ENCODE results near the gene CPA4.

DNA sequence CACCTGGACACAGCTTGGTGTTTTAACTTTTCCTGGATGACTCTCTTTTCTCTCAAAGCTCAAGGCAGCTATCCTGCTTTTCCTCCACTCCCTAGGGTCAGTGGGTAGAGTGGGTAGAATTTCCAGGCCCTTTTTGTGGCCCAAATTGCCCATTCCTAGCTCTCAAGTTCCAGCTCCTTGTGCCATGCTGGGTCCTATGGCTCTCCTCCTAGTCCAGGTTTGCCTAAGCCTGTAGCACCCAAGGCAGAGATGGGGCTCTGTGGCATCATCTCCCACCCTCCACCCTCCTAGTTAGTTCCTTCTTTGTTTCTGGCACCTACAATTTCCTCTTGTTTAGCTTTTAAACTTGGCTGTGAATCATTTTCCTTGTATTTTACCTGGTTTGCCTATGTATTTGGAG, 9.7 kb downstream of the CPA4 start:
- TF ChIP-seq, protein P1, sequence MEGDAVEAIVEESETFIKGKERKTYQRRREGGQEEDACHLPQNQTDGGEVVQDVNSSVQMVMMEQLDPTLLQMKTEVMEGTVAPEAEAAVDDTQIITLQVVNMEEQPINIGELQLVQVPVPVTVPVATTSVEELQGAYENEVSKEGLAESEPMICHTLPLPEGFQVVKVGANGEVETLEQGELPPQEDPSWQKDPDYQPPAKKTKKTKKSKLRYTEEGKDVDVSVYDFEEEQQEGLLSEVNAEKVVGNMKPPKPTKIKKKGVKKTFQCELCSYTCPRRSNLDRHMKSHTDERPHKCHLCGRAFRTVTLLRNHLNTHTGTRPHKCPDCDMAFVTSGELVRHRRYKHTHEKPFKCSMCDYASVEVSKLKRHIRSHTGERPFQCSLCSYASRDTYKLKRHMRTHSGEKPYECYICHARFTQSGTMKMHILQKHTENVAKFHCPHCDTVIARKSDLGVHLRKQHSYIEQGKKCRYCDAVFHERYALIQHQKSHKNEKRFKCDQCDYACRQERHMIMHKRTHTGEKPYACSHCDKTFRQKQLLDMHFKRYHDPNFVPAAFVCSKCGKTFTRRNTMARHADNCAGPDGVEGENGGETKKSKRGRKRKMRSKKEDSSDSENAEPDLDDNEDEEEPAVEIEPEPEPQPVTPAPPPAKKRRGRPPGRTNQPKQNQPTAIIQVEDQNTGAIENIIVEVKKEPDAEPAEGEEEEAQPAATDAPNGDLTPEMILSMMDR (IDR thresholded peaks at IDR 0.05; ENCODE audit: poor library complexity), result no peak
- TF ChIP-seq EZH2 (IDR thresholded peaks at IDR 0.05; ENCODE audit: borderline replicate concordance), result no peak

Data from hepatocyte (in vitro differentiated cells).